HG02759 (cell line): ENCODE measurements around the gene LPIN2.
"Not testable (repeated sequence)": the region's sequence is repeated elsewhere in the genome, so short reads cannot be mapped to it uniquely, and the experiment has no call there.

Experiments used
- ATAC-seq: cut with Tn5 transposase; IDR thresholded peaks from one replicate; pipeline ENCODE4 v1.9.1; 2021; ENCODE audit warnings: mild to moderate bottlenecking, moderate library complexity; ENCODE audit not compliant: unreplicated experiment

Gene LPIN2, protein sequence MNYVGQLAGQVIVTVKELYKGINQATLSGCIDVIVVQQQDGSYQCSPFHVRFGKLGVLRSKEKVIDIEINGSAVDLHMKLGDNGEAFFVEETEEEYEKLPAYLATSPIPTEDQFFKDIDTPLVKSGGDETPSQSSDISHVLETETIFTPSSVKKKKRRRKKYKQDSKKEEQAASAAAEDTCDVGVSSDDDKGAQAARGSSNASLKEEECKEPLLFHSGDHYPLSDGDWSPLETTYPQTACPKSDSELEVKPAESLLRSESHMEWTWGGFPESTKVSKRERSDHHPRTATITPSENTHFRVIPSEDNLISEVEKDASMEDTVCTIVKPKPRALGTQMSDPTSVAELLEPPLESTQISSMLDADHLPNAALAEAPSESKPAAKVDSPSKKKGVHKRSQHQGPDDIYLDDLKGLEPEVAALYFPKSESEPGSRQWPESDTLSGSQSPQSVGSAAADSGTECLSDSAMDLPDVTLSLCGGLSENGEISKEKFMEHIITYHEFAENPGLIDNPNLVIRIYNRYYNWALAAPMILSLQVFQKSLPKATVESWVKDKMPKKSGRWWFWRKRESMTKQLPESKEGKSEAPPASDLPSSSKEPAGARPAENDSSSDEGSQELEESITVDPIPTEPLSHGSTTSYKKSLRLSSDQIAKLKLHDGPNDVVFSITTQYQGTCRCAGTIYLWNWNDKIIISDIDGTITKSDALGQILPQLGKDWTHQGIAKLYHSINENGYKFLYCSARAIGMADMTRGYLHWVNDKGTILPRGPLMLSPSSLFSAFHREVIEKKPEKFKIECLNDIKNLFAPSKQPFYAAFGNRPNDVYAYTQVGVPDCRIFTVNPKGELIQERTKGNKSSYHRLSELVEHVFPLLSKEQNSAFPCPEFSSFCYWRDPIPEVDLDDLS

DNA sequence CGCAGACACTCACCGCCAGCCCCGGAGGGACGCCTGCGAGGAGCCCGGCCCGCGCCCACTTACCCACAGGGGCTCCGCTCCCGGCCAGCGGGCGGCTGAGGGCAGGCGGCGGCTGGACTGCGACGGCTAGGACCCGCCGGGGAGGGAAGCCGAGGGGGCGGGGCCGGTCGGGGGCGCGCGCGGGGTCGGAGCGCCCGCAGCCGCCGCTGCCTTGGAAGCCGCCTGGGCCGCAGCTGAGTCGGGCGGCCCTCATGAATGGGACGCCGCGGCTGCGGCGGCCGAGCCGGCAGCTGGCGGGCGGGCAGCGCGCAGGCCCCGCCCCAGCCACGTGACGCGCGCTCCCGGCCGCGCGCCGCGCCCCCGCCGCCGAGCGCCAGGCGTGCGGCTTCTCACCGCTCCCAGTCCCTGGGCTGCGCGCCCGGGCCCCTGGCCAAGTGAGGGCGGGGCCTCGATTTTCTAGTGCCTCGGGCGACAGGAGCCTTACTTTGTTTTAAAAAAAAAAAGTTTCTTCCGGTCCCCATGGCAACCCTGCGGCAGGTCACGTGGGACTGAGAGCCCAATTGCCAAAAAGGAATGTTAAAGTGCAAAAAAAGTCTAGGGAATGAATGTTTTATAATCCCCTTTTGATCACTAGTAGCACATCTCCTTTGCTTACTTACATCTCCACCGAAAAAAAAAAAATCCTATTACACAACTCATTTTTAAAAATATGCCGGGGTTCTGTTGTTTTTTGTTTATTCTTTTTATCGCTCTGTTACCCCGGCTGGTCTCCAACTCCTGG lies at the start of gene LPIN2:
TSS of gene LPIN2 (minus strand) at position 121 of the 781 bp plus-strand sequence. CDS start 52,304 bp downstream, outside the sequence.
- ATAC-seq, result peak; percentile 89

DNA sequence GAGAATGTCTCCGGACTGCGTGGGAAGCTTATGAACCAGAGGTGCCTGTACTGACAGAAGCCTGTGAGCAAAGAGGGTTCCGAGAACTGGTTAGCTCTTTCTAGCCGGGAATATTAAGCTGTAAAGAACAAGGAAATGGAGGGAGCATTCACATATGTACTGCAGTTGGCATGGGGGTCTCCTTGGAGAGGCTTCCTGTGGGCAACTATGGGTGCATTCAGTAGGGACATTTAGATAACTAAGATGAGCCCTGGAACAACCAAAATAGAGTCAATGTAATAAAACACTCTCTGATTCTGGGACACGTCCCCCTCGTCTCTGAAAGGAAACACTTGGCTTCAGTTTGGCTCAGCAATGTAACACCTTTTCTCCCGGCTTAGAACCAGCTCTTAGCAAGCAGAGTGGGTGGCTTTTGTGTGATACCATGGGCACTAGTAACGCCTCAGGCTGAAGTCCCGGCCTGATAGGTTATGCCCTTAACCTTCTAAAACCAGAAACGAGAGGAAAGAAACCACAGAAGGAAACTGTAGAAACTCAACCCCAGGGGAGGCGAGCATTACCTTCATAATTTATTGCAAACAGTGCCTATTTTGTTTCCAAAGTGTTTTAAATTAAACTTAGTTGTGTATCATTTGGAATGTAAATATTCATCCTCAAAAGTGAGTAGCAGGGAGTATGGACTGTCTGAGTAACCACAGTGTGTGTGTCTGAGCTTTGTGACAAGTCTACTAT lies 48.8 kb upstream of the LPIN2 start:
- ATAC-seq, result no peak

DNA sequence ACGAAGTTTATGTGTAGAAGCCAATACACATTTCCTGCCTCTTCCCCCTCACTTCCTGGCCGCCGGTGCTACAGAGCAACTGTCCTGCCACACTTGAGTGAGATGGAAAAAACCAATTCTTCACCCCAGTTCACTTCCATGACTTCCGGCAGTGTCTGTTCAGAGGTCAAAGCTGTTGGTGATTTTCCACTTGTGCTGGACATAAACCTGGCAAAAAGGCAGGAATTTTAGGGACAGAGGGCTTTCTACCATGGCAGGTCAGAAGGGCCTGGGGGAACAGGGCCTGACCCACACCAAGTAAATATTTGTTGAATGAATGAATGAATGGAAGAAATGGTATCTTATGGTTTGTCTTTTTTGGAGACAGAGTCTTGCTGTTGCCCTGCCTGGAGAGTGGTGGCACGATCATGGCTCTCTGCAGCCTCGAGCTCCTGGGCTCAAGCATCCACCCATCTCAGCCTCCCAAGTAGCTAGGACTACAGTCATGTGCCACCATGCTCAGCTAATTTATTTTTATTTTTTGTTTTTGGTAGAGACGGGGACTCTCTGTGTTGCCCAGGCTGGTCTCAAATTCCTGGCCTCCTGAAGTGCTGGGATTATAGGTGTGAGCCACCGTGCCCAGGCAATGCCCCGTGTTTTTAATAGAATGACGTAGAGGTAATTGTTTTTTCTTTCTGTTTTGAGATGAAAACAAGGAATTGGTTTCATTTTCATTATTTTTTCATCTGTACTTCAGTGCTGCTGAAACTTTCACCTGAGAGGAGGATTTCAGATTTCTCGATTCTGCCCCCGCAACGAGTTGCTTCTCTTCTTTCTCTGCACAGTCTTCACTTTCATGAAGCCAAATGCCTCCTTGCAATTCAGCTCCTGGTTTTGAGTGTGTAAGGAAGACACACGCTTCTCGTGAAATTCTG lies 48.0 kb upstream of the LPIN2 start:
- no peak for ATAC-seq

DNA sequence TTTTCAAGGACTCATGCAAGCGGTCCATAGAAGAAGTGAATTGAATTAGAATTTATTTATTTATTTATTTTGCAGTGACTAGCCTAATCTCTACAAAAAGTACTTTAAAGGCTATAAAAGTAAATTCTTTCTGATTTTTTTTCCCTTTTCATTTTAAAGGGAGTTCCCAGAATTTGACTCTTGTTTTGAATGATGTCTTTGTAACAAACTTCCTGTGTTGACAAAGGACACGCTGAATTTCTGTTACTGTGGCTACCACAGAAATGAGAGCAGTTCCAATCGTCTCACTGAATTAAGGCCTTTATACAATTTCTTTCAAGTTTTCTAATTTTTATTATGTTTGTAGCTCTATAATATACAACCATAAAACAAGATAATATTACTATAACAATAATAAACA lies 46.3 kb upstream of the LPIN2 start:
- ATAC-seq, result no peak

DNA sequence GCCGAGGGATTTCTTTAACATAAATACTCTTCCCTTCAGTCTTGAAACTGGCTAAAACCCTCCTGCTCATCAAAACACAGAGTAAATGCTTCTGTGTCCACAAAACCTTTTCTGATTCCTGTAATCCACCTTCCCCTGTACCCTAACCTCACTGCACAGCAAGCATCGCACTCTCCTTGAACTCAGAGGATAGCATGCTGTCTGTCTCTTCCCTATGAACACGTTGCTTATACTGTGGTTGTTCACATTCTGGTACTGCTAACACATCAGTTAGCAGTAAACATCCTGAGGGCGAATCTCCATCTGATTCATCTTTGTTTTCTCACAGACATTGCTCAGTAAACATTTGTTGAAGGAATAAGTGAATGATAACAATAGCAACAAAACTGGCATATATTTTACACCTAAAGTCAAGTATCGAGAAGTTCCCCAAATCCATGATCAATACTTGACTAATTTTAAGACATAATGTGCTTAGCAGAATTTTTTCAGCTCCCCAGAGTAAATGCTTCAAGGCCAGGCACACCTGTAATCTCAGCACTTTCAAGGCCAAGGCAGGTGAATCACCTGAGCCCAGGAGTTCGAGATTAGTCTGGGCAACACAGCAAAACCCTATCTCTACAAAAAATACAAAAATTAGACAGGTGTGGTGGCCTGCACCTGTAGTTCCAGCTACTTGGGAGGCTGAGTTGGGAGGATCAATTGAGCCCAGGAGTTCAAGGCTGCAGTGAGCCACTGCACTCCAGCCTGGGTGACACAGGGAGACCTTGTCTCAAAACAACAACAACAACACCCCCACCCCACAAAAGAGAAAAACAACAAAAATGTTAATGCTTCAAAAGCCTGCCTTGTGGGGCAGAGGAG lies 45.6 kb upstream of the LPIN2 start:
- no peak for ATAC-seq

DNA sequence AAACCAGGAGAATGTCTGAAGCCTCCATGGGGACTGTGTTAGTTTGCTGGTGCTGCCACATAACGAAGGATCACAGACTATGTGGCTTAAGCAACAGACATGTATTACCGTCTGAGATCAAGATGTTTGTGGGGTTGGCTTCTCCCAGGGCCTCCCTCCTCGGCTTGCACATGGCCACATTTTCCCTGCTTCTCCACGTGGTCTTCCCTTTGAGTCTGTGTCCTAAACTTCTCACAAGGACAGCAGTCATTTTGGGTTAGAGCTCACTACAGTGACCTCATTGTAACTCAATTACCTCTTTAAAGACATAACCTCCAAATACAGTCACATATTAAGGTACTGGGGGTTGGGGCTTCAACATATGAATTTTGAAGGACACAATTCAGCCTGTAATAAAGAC lies 44.6 kb upstream of the LPIN2 start:
- ATAC-seq, result no peak

DNA sequence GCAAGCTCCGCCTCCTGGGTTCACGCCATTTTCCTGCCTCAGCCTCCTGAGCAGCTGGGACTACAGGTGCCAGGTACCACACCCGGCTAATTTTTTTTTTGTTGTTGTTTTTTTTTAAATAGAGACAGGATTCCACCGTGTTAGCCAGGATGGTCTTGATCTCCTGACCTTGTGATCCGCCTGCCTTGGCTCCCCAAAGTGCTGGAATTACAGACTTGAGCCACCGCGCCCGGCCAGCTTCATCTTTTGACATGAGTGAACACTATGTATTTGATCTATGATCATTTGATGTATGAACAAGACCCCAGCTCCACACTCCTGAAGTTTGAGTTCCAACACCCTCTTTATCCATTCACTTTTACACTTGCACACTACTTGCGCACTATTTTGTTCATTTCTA lies 43.4 kb upstream of the LPIN2 start:
- ATAC-seq, result no peak

DNA sequence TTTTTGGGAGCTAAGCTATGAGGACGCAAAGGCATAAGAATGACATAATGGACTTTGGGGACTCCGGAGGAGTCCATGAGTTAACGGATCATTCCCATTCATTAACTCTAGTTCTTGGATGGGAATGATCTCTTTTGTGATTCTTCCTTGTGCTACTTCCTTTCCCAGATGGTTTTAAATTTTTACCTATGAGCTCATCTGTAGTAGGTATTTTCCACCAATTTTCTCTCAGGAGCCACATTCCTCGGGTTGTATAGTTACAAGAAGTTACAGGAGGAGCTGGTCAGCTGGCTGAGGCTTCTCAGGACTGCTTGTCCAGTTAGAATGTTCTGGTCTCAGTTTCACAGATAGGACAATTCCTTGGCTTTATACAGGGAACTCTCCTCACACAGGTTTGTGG lies 42.9 kb upstream of the LPIN2 start:
- no peak for ATAC-seq

DNA sequence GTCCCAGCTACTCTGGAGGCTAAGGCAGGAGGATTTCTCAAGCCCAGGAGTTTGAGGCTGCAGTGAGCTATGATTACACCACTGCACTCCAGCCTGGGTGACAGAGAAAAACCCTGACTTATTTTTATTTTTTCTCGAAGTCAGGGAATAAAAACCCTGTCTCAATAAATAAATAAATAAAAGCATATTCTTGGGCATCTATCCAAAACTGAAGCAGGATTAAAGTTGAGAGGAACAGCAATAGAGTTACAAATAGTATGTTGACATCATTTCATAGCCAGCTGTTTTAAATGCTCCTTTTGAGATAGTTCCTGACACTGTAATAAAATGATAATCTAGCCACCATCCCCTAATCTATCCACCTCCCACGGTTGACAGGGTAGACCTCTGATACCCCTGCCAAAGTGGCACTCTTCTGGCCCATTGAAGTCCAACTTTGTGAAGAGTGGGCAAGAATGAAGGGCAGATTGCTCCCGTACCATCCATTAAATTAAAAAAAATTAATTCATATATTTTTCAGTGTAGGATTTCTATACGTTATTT lies 42.3 kb upstream of the LPIN2 start:
- no peak for ATAC-seq

DNA sequence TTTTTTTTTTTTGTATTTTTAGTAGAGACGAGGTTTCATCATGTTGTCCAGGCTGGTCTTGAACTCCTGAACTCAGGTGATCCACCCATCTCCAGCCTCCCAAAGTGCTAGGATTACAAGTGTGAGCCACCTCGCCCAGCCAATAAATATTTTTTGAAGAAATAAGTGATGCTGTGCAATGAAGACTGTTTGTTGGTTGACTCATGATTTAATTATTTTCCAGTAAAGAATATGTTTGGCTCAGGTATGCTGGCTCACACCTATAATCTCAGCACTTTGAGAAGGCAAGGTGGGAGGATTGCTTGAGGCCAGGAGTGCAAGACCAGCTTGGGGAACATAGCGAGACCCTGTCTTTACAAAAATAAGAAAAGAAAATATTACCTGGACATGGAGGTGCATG lies 41.8 kb upstream of the LPIN2 start:
- no peak for ATAC-seq

DNA sequence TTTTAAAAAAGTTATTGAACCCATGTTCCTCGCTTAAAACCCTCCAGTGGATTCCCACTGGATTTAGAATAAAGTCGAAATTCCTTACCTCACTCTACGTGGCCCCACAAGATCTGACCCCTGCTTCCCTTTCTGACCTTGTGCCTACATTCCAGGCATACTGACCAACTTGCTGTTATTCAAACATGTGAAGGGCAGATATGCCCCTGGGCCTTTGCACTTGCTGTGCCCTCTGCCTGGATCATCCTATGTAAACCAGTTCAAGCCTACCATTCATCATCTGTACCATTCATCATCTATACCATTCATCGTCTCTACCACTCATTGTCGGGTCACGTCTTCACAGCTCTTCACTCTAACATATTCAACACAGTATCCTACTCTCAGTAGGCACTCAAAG lies 41.3 kb upstream of the LPIN2 start:
- ATAC-seq, result no peak

DNA sequence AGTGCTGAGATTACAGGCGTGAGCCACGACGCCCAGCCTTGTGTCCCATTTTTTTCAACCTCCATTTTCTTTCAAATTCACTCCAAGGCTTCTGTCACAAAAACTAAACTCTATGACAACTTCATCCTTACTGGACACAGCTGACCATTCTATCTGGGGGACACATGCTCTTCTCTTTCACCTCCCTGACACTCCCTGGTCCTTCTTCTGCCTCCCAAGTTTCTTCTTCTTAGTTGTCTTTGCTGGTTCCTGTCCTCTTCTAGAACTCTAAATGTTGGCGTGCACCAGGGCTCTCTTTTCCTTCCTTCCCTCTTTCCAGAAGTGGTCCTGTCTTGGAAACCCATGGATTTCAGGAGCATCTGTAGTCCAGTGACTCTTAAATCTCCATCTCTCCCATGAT lies 40.1 kb upstream of the LPIN2 start:
- no peak for ATAC-seq

DNA sequence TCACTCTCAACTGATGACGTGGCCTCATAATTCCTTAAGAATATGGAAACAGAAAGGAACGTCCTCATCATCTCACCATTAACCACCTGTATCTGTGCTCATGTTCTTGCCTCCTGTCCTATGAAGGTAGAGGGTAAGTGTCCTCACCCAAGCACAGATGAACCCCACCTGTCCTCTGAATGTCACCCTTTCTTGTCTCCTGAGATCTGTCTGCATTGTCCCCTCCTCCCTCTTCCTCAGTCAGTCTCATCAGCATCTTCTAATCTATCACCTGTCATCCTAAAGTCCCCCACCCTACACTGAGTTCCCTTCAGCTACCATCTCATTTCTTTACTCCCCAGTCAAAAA lies 39.4 kb upstream of the LPIN2 start:
- no peak for ATAC-seq

DNA sequence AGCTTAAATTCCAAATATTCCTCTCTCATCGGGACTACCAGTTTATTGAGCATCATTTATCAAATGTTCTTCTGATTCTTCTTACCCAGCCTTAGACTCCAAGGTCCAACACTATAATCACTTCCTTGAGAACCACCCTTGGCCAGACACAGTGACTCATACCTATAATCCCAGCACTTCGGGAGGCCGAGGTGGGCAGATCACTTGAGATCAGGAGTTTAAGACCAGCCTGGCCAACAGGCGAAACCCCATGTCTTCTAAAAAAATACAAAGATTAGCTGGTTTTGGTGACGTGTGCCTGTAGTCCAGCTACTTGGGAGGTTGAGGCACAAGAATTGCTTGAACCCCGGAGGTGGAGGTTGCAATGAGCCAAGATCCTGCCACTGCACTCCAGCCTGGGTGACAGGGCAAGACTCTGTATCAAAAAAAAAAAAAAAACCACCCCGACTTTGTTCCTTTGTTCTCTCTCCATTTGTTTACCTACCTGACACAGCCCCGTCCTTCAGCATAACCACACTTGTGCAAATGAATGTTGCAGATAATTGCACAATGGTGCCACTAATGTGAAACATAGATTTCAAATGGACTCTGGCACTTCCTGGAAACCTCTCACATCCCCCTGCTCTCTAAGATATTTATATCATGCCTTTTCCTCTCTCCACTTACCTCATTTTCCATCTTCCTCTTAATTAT lies 38.9 kb upstream of the LPIN2 start:
- no peak for ATAC-seq

DNA sequence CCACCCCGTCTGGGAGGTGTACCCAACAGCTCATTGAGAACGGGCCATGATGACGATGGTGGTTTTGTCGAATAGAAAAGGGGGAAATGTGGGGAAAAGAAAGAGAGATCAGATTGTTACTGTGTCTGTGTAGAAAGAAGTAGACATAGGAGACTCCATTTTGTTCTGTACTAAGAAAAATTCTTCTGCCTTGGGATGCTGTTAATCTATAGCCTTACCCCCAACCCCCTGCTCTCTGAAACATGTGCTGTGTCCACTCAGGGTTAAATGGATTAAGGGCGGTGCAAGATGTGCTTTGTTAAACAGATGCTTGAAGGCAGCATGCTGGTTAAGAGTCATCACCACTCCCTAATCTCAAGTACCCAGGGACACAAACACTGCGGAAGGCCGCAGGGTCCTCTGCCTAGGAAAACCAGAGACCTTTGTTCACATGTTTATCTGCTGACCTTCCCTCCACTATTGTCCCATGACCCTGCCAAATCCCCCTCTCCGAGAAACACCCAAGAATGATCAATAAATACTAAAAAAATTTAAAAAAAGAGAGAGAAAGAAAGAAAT lies 37.0 kb upstream of the LPIN2 start:
- ATAC-seq, result not testable (repeated sequence)

DNA sequence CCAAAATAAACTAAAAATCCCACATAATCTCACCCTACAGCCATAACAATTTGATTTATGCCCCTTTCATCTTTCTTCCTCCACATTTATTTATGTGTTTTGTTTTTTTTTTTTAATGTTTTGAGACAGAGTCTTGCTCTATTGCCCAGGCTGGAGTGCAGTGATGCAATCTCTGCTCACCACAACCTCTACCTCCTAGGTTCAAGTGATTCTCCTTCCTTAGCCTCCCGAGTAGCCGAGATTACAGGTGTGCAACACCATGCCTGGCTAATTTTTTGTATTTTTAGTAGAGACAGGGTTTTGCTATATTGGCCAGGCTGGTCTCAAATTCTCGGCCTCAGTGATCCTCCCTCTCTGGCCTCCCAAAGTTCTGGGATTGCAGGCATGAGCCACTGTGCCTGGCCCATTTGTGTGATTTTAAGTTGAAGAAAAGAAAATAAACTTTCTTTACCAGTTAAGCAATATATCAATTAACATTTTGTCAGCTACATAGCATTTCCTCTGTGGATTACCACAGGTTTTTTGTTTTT lies 35.9 kb upstream of the LPIN2 start:
- ATAC-seq, result no peak

DNA sequence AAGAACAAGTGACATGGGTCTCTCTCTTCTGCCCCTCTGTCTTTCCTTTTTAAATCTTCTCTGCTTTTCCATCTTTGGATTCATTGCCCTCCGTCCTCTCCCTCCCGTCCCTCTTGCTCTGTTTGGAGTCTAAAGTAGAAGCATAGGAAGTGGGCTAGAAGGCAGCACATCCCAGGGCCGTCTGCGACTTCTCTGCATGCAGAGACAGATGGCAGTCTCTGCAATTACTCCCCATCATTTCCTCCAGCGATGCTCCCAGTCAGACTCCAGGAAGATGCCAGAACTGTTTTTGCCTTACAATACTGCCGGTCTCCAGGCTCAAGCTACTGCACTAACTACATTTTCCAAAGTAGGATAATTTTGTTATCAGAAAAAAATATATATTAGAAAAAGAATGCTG lies 35.2 kb upstream of the LPIN2 start:
- no peak for ATAC-seq
